HG02610 (cell line): ENCODE measurements around the gene PARS2.
"Not testable (repeated sequence)": the region's sequence is repeated elsewhere in the genome, so short reads cannot be mapped to it uniquely, and the experiment has no call there.

Experiments
- ATAC-seq: cut with Tn5 transposase; IDR thresholded peaks from one replicate; pipeline ENCODE4 v1.9.1; 2021; ENCODE audit warnings: mild to moderate bottlenecking, moderate library complexity; ENCODE audit not compliant: unreplicated experiment

PARS2 gene

GRCh38 chr1:54775828-54776721, 11.8 kb upstream of the PARS2 start:
- not testable (repeated sequence) for ATAC-seq

GRCh38 chr1:54774820-54775498, 10.6 kb upstream of the PARS2 start:
- no peak for ATAC-seq

- no peak for ATAC-seq
Observed at GRCh38 chr1:54772951-54773350, 8.6 kb upstream of the PARS2 start.

- ATAC-seq = no peak
Observed at GRCh38 chr1:54768093-54768492, 3.8 kb upstream of the PARS2 start.

GRCh38 chr1:54767526-54767925, 3.2 kb upstream of the PARS2 start:
- no peak for ATAC-seq

- no peak for ATAC-seq
Observed at GRCh38 chr1:54766726-54767125, 2.4 kb upstream of the PARS2 start.

- peak; percentile 5 for ATAC-seq
Observed at GRCh38 chr1:54764922-54765561, 719 bp upstream of the PARS2 start.

- ATAC-seq = no peak
Observed at GRCh38 chr1:54763816-54764132, 549 bp downstream of the PARS2 start.

- ATAC-seq = no peak
Observed at GRCh38 chr1:54758678-54759348, 5.5 kb downstream of the PARS2 start.

GRCh38 chr1:54757833-54758232, 6.5 kb downstream of the PARS2 start:
- ATAC-seq = no peak

- ATAC-seq = no peak
Observed at GRCh38 chr1:54754486-54755285, 9.6 kb downstream of the PARS2 start.

GRCh38 chr1:54754045-54754444, 10.3 kb downstream of the PARS2 start:
- ATAC-seq = no peak

- ATAC-seq = no peak
Observed at GRCh38 chr1:54751426-54751825, 12.9 kb downstream of the PARS2 start.

GRCh38 chr1:54750596-54750995, 13.7 kb downstream of the PARS2 start:
- no peak for ATAC-seq

GRCh38 chr1:54748094-54748835, 16.1 kb downstream of the PARS2 start:
- no peak for ATAC-seq

GRCh38 chr1:54745864-54746263, 18.5 kb downstream of the PARS2 start:
- no peak for ATAC-seq

- ATAC-seq = no peak
Observed at GRCh38 chr1:54745274-54745673, 19.0 kb downstream of the PARS2 start.

GRCh38 chr1:54744696-54745095, 19.6 kb downstream of the PARS2 start:
- no peak for ATAC-seq

- ATAC-seq = no peak
Observed at GRCh38 chr1:54743416-54744226, 20.7 kb downstream of the PARS2 start.
